H1 (cell line): Measurements from ENCODE around the gene KRT3. TPM values are rescaled to one million over a fixed set of nuclear protein-coding genes. Genes with fewer than 3 reads are reported as not detected.

ENCODE experiments used
- ASH2L ChIP-seq: fragments of 200-600, 300-600 bp; sonication (generic); IDR thresholded peaks from one replicate; pipeline ENCODE4 v1.7.1; 2017; ENCODE audit warnings: low read length
- CBX5 ChIP-seq: fragments of 300-800, 300-1000 bp; sonication (generic); IDR thresholded peaks from 2 replicates; pipeline ENCODE4 v1.7.1; 2016; ENCODE audit warnings: antibody characterized with exemption, low read length, low read depth
- NANOG ChIP-seq: IDR thresholded peaks from 2 replicates; pipeline ENCODE4 v1.6.1; 2011; ENCODE audit warnings: low read length, low read depth, mild to moderate bottlenecking, inconsistent platforms; ENCODE audit not compliant: insufficient read depth, poor library complexity, severe bottlenecking
- NRF1 ChIP-seq: IDR thresholded peaks from 2 replicates; pipeline ENCODE4 v1.6.1; 2011; ENCODE audit warnings: mild to moderate bottlenecking, low read depth, low read length, improper control_type of control experiment
- RAD21 ChIP-seq, 2 experiments: IDR thresholded peaks in 1 of 2; conservative IDR thresholded peaks in 1 of 2; 2 replicates each; pipeline ENCODE4 v1.6.1; 2011; ENCODE audit warnings: low read depth in 2 of 2, low read length in 2 of 2, improper control_type of control experiment in 1 of 2, inconsistent platforms in 1 of 2, mild to moderate bottlenecking in 1 of 2, moderate library complexity in 1 of 2
- SP2 ChIP-seq: IDR thresholded peaks from 2 replicates; pipeline ENCODE4 v1.6.1; 2012; ENCODE audit warnings: mild to moderate bottlenecking, low read length, inconsistent platforms
- polyA plus RNA-seq, 7 experiments: library from polyadenylated mRNA; depleted of rRNA in 3 of 7; stranded (reverse) in 5 of 7; unstranded in 2 of 7; fragments of >200 nt in 5 of 7; fragments of 200-250 nt in 2 of 7; gene quantifications; 1 replicate in 5 of 7; 2 replicates in 1 of 7; 4 replicates in 1 of 7; pipeline versions ENCODE4 v1.2.1 to v1.2.3, GENCODE V29; 2011 to 2013; ENCODE audit warnings: missing spikeins in 2 of 7, mixed read lengths in 2 of 7
- total RNA-seq: library from RNA; stranded (reverse); fragmentation: NEBNext Ultra II Directional; extraction: Animal tissue kit (Norgen Biotek cat#: 25700); gene quantifications from 2 replicates; pipeline ENCODE4 v1.2.1, GENCODE V29; 2021
- TF ChIP-seq, protein P1 (sequence below): IDR thresholded peaks from 2 replicates; pipeline ENCODE4 v1.6.1; 2011; ENCODE audit warnings: low read depth, mild to moderate bottlenecking, low read length; ENCODE audit not compliant: insufficient read depth

The KRT3 gene
- total and polyA plus RNA-seq, 2 of the 8 experiments (the other 6 are each of a cell fraction or from before 2014, with no cell fraction given), result not detected

DNA sequence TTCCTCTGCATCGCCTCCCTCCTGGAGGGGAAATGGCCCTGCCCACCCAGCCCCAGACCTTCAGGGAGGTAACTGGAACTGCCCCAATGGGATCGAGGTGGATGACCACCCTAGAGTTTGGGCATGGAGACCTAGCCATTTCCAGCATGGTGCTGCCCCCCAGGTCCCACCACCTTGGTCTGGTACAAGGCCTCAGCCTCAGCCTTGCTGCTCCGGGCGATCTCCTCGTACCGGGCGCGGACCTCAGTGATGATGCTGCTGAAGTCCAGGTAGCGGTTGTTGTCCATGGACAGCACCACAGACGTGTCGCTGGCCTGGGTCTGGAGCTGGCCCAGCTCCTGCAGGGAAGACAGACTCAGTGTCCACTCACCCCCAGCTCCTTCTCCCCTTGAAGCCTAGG, 48.5 kb upstream of the KRT3 start (continued):
- no peak for TF ChIP-seq CBX5
- no peak for TF ChIP-seq NANOG
- no peak for TF ChIP-seq NRF1
- TF ChIP-seq RAD21 (IDR thresholded peaks at IDR 0.05 in 1 of 2, conservative IDR thresholded peaks at IDR 0.05 in 1 of 2; ENCODE audit: low read depth in 2 of 2, low read length in 2 of 2), result no peak
- no peak for TF ChIP-seq SP2
- no peak for TF ChIP-seq ASH2L
- TF ChIP-seq, protein P1, sequence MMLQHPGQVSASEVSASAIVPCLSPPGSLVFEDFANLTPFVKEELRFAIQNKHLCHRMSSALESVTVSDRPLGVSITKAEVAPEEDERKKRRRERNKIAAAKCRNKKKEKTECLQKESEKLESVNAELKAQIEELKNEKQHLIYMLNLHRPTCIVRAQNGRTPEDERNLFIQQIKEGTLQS, result no peak
